GM19023 (cell line): Measurements from ENCODE around the gene GPR161.

Experiments used
- ATAC-seq: cut with Tn5 transposase; IDR thresholded peaks from one replicate; pipeline ENCODE4 v1.9.1; 2021; ENCODE audit warnings: mild to moderate bottlenecking, moderate library complexity; ENCODE audit not compliant: unreplicated experiment

GPR161 gene

DNA sequence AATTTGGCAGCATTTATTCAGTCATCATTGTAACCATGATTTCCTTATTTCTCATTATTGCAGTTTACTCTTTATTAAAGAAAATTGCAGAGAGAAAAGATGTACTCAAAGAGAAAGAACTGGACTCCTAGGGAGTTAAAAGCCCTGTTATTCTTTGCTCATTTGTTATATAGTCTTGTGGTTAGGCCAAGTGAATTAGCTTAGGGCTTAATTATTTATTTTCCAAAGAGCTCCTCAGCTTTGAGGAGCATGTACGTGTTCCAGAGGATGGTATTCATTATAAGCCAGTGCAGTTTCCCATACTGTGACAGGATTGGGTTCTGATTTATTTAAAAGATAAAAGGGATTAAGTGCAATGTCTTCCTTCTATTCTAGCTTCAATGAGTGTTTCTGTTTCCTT lies 86.4 kb downstream of the GPR161 start:
- ATAC-seq, result no peak

- no peak for ATAC-seq
Observed at GRCh38 chr1:168045311-168045710, 91.4 kb downstream of the GPR161 start.

DNA sequence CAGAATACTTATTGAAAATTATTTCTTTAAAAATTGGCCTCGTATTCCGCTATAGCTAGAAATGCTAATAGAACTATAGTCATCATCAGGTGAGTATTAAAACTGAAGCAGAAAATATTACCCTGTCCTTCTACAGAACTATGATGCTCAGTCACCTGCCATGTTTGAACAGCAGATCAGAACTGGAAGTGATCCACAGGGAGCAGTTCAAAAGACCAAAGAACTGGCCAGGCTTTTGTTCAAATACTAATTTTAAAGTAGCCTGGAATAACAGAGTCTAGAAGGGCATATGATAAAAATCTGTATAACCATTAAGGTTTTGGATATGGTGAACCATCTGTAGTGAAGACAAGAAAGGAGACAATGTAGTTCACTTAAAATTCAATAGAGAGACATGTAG lies 94.4 kb downstream of the GPR161 start:
- ATAC-seq, result no peak

DNA sequence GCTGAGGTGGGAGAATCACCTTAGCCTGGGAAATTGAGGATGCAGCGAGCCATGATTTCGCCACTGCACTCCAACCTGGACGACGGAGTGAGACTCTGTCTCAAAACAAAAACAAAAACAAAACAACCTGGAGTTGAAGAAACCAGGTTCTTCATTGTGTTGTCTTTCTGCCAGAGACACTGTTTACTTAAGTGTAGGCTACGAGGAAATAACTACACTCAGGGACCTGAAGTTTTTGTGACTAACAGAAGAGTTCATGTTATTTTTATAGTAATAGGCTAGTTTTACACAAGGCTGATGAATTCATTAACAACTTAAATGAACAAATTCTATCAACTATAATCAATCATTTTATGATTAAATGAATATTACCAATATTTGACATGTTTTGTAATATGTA lies 101.4 kb downstream of the GPR161 start:
- no peak for ATAC-seq

- no peak for ATAC-seq
Observed at GRCh38 chr1:168032029-168032428, 104.7 kb downstream of the GPR161 start.

GRCh38 chr1:168031627-168032026 lies 105.1 kb downstream of the GPR161 start:
- no peak for ATAC-seq

DNA sequence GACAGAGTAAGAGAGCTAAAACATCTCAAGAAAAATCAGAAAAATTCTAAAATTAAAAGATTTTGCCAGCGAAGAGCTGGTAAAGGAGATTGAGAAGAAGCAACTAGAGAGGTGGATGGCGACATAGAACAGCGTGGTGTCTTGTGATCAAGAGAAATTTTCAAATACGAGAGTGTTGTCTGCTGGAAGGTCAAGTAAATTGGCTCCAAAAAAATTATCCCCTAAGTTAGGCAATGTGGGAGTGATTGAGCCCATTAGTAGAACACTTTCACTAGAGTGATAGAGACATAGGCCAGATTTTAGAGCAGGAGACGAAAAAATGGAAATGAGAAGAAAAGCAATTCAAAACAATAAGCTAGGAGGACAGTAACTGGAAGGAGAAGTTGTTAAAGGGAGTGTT lies 105.5 kb downstream of the GPR161 start:
- ATAC-seq, result no peak
